ENCODE measurements around the gene CYFIP2. TPM values are rescaled to one million over a fixed set of nuclear protein-coding genes. Genes with fewer than 3 reads are reported as not detected.

The CYFIP2 gene
- total and polyA plus RNA-seq, 2 of the 13 experiments (the other 11 are each of a cell fraction or from before 2014, with no cell fraction given), result 22.6 to 30.3 TPM

- Histone ChIP-seq H3K9ac (ENCODE audit: insufficient read depth, low read depth, low read length) (no peak overlapping the region), H3K9me3 (ENCODE audit: low read length) (no peaks in the 10 kb centered on the region), H3K4me2 (ENCODE audit: low read depth, low read length) (no peak overlapping the region), H3K27me3 (ENCODE audit: control insufficient read depth in 1 of 2, insufficient read depth in 2 of 2, low read length in 2 of 2) (no peaks in the 10 kb centered on the region; a peak in 1 of 5 replicates), H3K36me3 (replicated peaks in 1 of 2; ENCODE audit: control insufficient read depth in 1 of 2, insufficient read depth in 2 of 2, low read length in 2 of 2) (no peaks in the 10 kb centered on the region), H3K4me3 (replicated peaks in 1 of 3; ENCODE audit: insufficient read depth in 1 of 3, low read depth in 2 of 3, low read length in 3 of 3) (no peak overlapping the region), H3K79me2 (ENCODE audit: insufficient read depth, low read length) (no peaks in the 10 kb centered on the region), H4K20me1 (ENCODE audit: insufficient read depth, low read length) (no peaks in the 10 kb centered on the region), H3K4me1 (ENCODE audit: insufficient read depth, low read length) (no peaks in the 10 kb centered on the region), H2AFZ (ENCODE audit: low read length) (no peak overlapping the region), H3K27ac (ENCODE audit: extremely low read length, insufficient read depth, low read length) (no peak overlapping the region)
- DNase-seq (ENCODE audit: low spot score) (peak; percentile 35), ATAC-seq (peak; percentile 87), FAIRE-seq (peak; percentile 75)
- no TSS peak for BruUV-seq (replicated peaks)
- POLR2A ChIA-PET, result interaction anchor here (1.2 kb wide), 1 partner anchor 12 kb away, joined by 4 read pairs; no protein-coding TSS in a partner anchor
- in situ Hi-C loops (cut with HindIII; ENCODE audit: extremely low pct_ligation_motif_present, low pct_unique_long_range_greater_than_20kb), result loop anchor here (5.0 kb wide), 2 partner anchors 59 to 224 kb away; no protein-coding TSS in a partner anchor
- 4% methylated on average over 2 of the region's 2 CpGs for WGBS (ENCODE audit: low lambda C conversion rate)
- CTCF ChIA-PET (ENCODE audit: low intra/inter-chr PET ratio, low total read pairs), result interaction anchor here (1.1 to 2.8 kb wide), 4 partner anchors 55 to 490 kb away, joined by 3 to 47 read pairs (median 4); partner anchors contain the start of gene LSM11
- intact Hi-C loops (cut with micrococcal nuclease; ENCODE audit: unreplicated experiment), result loop anchor here (1.0 to 5.0 kb wide), 3 partner anchors 59 to 223 kb away; no protein-coding TSS in a partner anchor
- TF ChIP-seq PATZ1 (CRISPR knock-in tag; IDR thresholded peaks at IDR 0.05) (0 out of 2 replicates have a peak, but pooled peaks have one; percentile 35), KAT8 (CRISPR knock-in tag; IDR thresholded peaks at IDR 0.05) (0 out of 2 replicates have a peak, but pooled peaks have one; percentile 20), ZFP91 (CRISPR knock-in tag; IDR thresholded peaks at IDR 0.05; ENCODE audit: borderline replicate concordance) (no peak), POLR2AphosphoS2 (IDR thresholded peaks at IDR 0.05; ENCODE audit: low read depth, low read length) (no peak), CEBPG (CRISPR knock-in tag; IDR thresholded peaks at IDR 0.05) (peak; percentile 78), STAG1 (CRISPR knock-in tag; IDR thresholded peaks at IDR 0.05) (peak; percentile 90), ZBTB25 (CRISPR knock-in tag; IDR thresholded peaks at IDR 0.05) (0 out of 2 replicates have a peak, but pooled peaks have one; percentile 26), SP4 (CRISPR knock-in tag; IDR thresholded peaks at IDR 0.05) (0 out of 2 replicates have a peak, but pooled peaks have one; percentile 23), SMC3 (IDR thresholded peaks at IDR 0.05; ENCODE audit: low read length) (peak; percentile 89), XRCC5 (optimal IDR thresholded peaks at IDR 0.05; ENCODE audit: low read length) (peak; percentile 38), ZNF496 (CRISPR knock-in tag; IDR thresholded peaks at IDR 0.05; ENCODE audit: insufficient replicate concordance) (no peak), TSC22D2 (CRISPR knock-in tag; IDR thresholded peaks at IDR 0.05; ENCODE audit: borderline replicate concordance) (no peak), RAD21 (CRISPR knock-in tag; IDR thresholded peaks at IDR 0.05) (peak; percentile 80), SNRNP70 (IDR thresholded peaks at IDR 0.05; ENCODE audit: low read depth, low read length) (no peak), CTCF (CRISPR knock-in tag; IDR thresholded peaks at IDR 0.05) (peak; percentile 86), GATAD2A (CRISPR knock-in tag; IDR thresholded peaks at IDR 0.05) (0 out of 2 replicates have a peak, but pooled peaks have one; percentile 29), KLF16 (CRISPR knock-in tag; IDR thresholded peaks at IDR 0.05) (0 out of 4 replicates have a peak, but pooled peaks of 1 of the 2 experiments have one; percentile 22)
Measured at GRCh38 chr5:157253547-157253946, 12.4 kb upstream of the CYFIP2 start.
